Mesendoderm (in vitro differentiated cells): ENCODE results near the gene TYW1.
"Not testable (repeated sequence)": the region's sequence is repeated elsewhere in the genome, so short reads cannot be mapped to it uniquely, and the experiment has no call there.

Source experiments
- DNase-seq: peaks from one replicate; pipeline ENCODE4 v3.0.0; 2013
- H2AK5ac ChIP-seq: 2 replicates; pipeline ENCODE4 v1.6.1; 2013; ENCODE audit warnings: low read length, inconsistent platforms
- H2BK120ac ChIP-seq: 2 replicates; pipeline ENCODE4 v1.6.1; 2013; ENCODE audit warnings: low read depth, mild to moderate bottlenecking, low read length, moderate library complexity, mixed read lengths
- H2BK15ac ChIP-seq: replicated peaks from 2 replicates; pipeline ENCODE4 v1.6.1; 2013; ENCODE audit warnings: low read depth, mild to moderate bottlenecking, moderate library complexity
- H2BK5ac ChIP-seq: 2 replicates; pipeline ENCODE4 v1.6.1; 2013; ENCODE audit warnings: low read length, inconsistent platforms
- H3K18ac ChIP-seq: 2 replicates; pipeline ENCODE4 v1.6.1; 2013; ENCODE audit warnings: mild to moderate bottlenecking, low read length, mixed read lengths
- H3K23ac ChIP-seq: one replicate; pipeline ENCODE4 v1.6.1; 2013; ENCODE audit warnings: low read length
- H3K27ac ChIP-seq: 2 replicates; pipeline ENCODE4 v1.5.1; 2013; ENCODE audit warnings: low read depth, mild to moderate bottlenecking, inconsistent platforms, low read length, moderate library complexity
- H3K27me3 ChIP-seq: 2 replicates; pipeline ENCODE4 v1.6.1; 2013; ENCODE audit warnings: low read length, control low read depth, mild to moderate bottlenecking, inconsistent platforms; ENCODE audit not compliant: insufficient read depth, poor library complexity
- H3K36me3 ChIP-seq: 2 replicates; pipeline ENCODE4 v1.6.1; 2013; ENCODE audit warnings: low read length, inconsistent platforms; ENCODE audit not compliant: control insufficient read depth, insufficient read depth
- H3K4ac ChIP-seq: one replicate; pipeline ENCODE4 v1.6.1; 2013; ENCODE audit warnings: low read depth, mild to moderate bottlenecking, low read length, moderate library complexity
- H3K4me1 ChIP-seq: 2 replicates; pipeline ENCODE4 v1.6.1; 2013; ENCODE audit warnings: low read depth, low read length, inconsistent platforms; ENCODE audit not compliant: control insufficient read depth
- H3K4me2 ChIP-seq: 2 replicates; pipeline ENCODE4 v1.6.1; 2013; ENCODE audit warnings: low read length
- H3K4me3 ChIP-seq: 2 replicates; pipeline ENCODE4 v1.5.1; 2013; ENCODE audit warnings: mild to moderate bottlenecking, low read length
- H3K56ac ChIP-seq: one replicate; pipeline ENCODE4 v1.6.1; 2013; ENCODE audit warnings: low read length
- H3K79me1 ChIP-seq: 2 replicates; pipeline ENCODE4 v1.6.1; 2013; ENCODE audit warnings: low read length, inconsistent platforms
- H3K79me2 ChIP-seq: 2 replicates; pipeline ENCODE4 v1.6.1; 2013; ENCODE audit warnings: mild to moderate bottlenecking, low read length; ENCODE audit not compliant: control insufficient read depth, insufficient read depth
- H3K9ac ChIP-seq: 2 replicates; pipeline ENCODE4 v1.6.1; 2013; ENCODE audit warnings: low read length, inconsistent platforms
- H4K5ac ChIP-seq: one replicate; pipeline ENCODE4 v1.6.1; 2013; ENCODE audit warnings: low read length
- H4K8ac ChIP-seq: one replicate; pipeline ENCODE4 v1.6.1; 2013; ENCODE audit warnings: low read depth, mild to moderate bottlenecking, control low read depth, low read length, moderate library complexity
- WGBS: extraction: QIAGEN DNeasy Blood & Tissue Kit; methylation state at CpG from one replicate; pipeline ENCODE4 v1.1.7; 2013; ENCODE audit warnings: low lambda C conversion rate, missing lambda C conversion rate; ENCODE audit not compliant: insufficient coverage; ENCODE audit errors: extremely low coverage; 5-methylcytosine and 5-hydroxymethylcytosine counted together

The TYW1 gene

DNA sequence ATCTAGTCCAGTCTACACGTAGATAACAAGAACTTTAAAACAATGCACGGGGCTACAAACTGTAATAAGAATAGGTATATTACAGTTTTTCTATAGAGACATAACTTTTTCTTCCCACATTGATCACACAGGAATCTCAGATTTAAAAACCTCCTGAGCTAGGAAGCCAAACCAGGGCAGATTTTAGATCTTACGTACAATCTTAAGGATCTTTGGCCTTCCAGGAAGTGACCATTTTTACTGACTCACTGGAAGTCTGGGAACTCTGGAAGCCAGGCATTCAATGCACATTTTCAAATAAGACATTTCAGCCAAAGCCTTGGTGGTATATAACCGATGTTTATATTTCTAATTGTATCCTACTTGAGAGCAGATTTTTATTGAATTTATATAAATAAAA, 64.7 kb downstream of the TYW1 start:
- not testable (repeated sequence) for H2BK120ac ChIP-seq, H2AK5ac ChIP-seq, H3K9ac ChIP-seq, H3K18ac ChIP-seq, H4K8ac ChIP-seq, H3K27ac ChIP-seq, H3K79me2 ChIP-seq, H3K23ac ChIP-seq, H3K36me3 ChIP-seq, H3K56ac ChIP-seq, H3K79me1 ChIP-seq, H3K4me1 ChIP-seq, H2BK15ac ChIP-seq, H4K5ac ChIP-seq, DNase-seq, H3K4me2 ChIP-seq, H3K27me3 ChIP-seq, H2BK5ac ChIP-seq, H3K4ac ChIP-seq, H3K4me3 ChIP-seq
- no CpG with 5 or more reads among the region's 4 CpGs for WGBS

DNA sequence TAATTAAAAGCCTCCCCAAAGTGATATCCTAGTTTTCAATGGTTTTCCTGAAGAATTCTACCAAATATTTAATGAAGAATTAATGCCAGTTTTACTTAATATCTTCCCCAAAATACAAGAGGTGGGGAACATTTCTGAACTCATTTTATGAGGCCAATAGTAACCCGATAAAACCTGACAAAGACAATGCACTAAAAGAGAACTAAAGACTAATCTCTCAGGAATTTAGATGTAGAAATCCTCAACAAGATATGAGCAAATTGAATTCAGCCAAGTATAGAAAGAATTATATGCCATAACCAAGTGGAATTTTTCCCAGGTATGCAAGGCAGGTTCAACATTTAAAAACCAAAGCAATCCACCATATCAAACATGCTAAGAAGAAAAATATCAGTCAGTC, 66.2 kb downstream of the TYW1 start:
- not testable (repeated sequence) for H3K4me3 ChIP-seq, H2BK15ac ChIP-seq, H3K27me3 ChIP-seq, H2AK5ac ChIP-seq, H3K4ac ChIP-seq, H3K4me1 ChIP-seq, H3K9ac ChIP-seq, H4K5ac ChIP-seq, H3K56ac ChIP-seq, H3K18ac ChIP-seq, H3K36me3 ChIP-seq, H3K27ac ChIP-seq, H2BK120ac ChIP-seq, H3K79me2 ChIP-seq, H3K23ac ChIP-seq, H3K79me1 ChIP-seq, H2BK5ac ChIP-seq, H4K8ac ChIP-seq, H3K4me2 ChIP-seq, DNase-seq
- WGBS: no CpG with 5 or more reads among the region's 1 CpG

DNA sequence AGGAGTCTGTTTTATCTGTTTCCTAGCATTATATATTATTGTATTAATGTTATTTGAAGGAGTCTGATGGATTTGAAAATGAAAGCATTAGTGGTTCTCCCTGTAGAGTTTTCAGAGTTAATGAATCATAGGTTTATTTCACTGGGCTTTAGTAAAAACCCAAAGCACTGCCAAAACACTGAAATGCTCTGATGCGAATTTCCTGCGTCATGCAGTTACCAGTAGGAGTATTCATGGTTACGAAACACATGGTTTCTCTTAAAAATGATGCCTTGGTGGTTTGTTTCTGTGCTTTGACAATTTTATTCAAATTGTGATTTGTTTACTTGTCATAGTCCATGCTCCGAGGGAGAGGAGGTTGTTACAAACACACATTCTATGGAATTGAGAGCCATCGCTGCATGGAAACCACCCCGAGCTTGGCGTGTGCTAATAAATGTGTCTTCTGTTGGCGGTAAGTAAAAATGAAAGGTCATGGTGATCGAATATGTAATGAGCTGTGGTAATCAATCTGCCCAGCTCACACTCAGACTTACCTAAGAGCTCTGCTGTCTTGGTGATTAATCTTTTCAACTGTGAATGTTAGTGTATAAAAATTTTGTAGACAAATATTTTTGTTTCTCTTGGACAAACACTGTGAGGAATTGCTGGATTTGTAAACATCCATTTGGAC, 70.5 kb downstream of the TYW1 start:
- not testable (repeated sequence) for H3K4ac ChIP-seq, H3K9ac ChIP-seq, DNase-seq, H3K23ac ChIP-seq, H3K4me1 ChIP-seq, H2BK5ac ChIP-seq, H3K79me2 ChIP-seq, H3K79me1 ChIP-seq, H2BK15ac ChIP-seq, H2AK5ac ChIP-seq, H2BK120ac ChIP-seq, H3K4me2 ChIP-seq, H3K36me3 ChIP-seq, H4K5ac ChIP-seq, H3K27me3 ChIP-seq, H3K56ac ChIP-seq, H4K8ac ChIP-seq, H3K27ac ChIP-seq, H3K4me3 ChIP-seq, H3K18ac ChIP-seq
- no CpG with 5 or more reads among the region's 9 CpGs for WGBS

DNA sequence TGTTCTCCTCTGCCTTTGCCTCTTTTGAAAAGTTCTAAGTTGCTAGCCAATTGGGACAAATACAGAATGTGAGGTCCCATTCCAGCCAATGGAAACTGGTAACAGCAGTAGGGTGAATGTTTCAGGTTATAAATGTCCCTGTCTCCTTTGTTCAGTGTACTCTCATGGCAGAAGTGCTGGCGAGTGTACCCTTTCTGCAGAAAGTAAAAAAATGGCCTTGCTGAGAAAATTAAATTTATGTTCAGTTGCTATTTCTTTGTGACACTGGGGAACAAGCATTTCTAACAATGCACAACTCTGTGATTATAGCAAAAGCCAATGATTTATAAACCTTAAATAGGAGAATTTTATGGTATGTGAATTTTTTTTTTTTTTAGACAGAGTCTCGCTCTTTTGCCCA, 79.5 kb downstream of the TYW1 start:
- not testable (repeated sequence) for H3K4ac ChIP-seq, H3K4me1 ChIP-seq, H4K5ac ChIP-seq, H4K8ac ChIP-seq, H3K27me3 ChIP-seq, DNase-seq, H3K36me3 ChIP-seq, H3K56ac ChIP-seq, H2BK5ac ChIP-seq, H2AK5ac ChIP-seq, H2BK15ac ChIP-seq, H3K79me1 ChIP-seq, H3K23ac ChIP-seq, H3K27ac ChIP-seq, H3K18ac ChIP-seq, H3K4me2 ChIP-seq, H2BK120ac ChIP-seq, H3K79me2 ChIP-seq, H3K9ac ChIP-seq, H3K4me3 ChIP-seq
- no CpG with 5 or more reads among the region's 2 CpGs for WGBS

DNA sequence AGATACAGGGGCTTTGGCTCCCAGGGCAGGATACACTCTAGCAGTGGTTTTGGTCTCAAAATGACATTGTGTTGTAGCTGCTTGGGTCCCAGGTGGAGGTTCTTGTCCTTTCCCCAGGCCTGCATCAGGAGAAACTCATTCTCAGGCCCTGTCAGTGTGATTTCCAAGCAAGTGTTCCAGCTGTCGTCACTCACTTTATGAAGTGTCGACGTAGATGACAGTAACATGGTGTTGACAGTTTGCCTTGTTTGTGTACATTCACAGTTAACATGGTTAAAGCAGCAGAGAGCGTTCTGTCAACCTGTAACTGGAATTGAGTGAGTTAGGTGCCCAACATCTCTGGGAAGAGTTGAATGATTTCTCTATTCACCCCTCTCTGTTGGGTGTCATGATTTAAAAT, 86.2 kb downstream of the TYW1 start:
- H4K8ac ChIP-seq, H3K18ac ChIP-seq, DNase-seq, H3K4me2 ChIP-seq, H3K4me1 ChIP-seq, H3K4me3 ChIP-seq, H2BK5ac ChIP-seq, H2BK120ac ChIP-seq, H3K36me3 ChIP-seq, H3K56ac ChIP-seq, H3K27ac ChIP-seq, H3K27me3 ChIP-seq, H4K5ac ChIP-seq, H3K4ac ChIP-seq, H3K23ac ChIP-seq, H2AK5ac ChIP-seq, H3K79me1 ChIP-seq, H3K9ac ChIP-seq, H3K79me2 ChIP-seq, H2BK15ac ChIP-seq: not testable (repeated sequence)
- WGBS: no CpG with 5 or more reads among the region's 4 CpGs

DNA sequence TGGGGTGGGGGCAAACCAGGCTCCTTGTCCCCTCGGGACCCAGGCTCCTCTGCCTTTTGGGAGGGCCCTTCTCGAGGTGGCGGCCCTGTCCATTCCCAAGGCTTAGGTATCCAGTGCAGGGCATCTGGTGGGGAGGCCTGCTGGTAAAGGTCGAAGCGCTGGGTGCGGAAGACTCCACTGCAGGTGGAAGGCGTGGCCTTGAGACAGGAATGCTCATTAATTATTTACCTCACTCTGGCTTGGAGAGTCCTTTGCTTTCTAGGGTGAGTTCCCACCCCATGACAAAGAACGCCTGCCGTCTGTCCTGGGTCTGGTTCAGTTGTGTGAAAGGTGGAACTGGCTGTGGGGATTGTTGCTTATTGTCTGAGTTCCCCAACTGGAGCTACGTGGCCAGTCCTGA, 92.6 kb downstream of the TYW1 start:
- H3K79me1 ChIP-seq, H4K5ac ChIP-seq, H3K4ac ChIP-seq, H3K27ac ChIP-seq, H2BK5ac ChIP-seq, H3K27me3 ChIP-seq, H3K36me3 ChIP-seq, H3K79me2 ChIP-seq, H4K8ac ChIP-seq, H3K18ac ChIP-seq, H3K9ac ChIP-seq, H3K4me2 ChIP-seq, H3K4me1 ChIP-seq, H3K56ac ChIP-seq, H2BK15ac ChIP-seq, H3K23ac ChIP-seq, H2AK5ac ChIP-seq, DNase-seq, H3K4me3 ChIP-seq, H2BK120ac ChIP-seq: not testable (repeated sequence)
- no CpG with 5 or more reads among the region's 10 CpGs for WGBS
